Activated naive CD4-positive, alpha-beta T cell (primary cell): ENCODE data around the gene ZDHHC12.

ENCODE experiments used
- DNase-seq, 4 experiments: peaks; one replicate each; lab custom pipeline; 2025; lab: John Stamatoyannopoulos, UW

Gene ZDHHC12

DNA sequence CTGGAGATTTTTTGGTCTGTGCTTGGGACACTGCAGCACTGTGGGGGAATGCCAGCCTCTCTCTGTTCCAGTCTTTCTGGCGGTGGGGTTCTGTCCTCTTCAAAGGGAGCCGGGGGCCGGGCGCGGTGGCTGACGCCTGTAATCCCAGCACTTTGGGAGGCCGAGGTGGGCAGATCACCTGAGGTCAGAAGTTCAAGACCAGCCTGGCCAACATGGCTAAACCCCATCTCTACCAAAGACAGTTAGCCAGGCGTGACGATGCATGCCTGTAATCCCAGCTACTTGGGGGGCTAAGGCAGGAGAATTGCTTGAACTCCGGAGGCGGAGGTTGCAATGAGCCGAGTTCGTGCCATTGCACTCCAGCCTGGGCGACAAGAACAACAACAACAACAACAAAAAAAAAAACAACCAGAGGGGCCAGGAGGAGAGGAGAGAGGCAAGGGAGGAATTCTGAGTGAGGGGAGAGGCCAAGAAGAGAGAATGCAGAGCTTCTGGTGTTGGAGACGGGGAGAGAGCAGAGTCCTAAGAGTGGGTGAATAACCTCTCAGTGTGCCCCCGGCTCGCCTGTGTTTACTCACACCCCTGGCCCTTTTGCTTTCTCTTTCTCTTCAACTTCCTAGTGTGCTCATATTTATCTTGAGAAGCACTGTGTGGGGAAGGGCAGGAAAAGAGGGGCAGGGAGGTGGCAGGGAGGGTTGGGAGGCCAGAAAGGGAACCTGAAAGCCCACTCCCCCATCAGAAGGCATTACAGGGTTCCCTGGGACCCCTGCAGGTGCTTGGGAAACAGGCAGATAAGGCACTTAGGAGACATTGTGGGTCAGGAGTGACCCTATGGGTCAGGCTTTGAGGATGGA lies 38.1 kb downstream of the ZDHHC12 start:
- peak in 1 of 4 experiments; percentile 15 for DNase-seq

DNA sequence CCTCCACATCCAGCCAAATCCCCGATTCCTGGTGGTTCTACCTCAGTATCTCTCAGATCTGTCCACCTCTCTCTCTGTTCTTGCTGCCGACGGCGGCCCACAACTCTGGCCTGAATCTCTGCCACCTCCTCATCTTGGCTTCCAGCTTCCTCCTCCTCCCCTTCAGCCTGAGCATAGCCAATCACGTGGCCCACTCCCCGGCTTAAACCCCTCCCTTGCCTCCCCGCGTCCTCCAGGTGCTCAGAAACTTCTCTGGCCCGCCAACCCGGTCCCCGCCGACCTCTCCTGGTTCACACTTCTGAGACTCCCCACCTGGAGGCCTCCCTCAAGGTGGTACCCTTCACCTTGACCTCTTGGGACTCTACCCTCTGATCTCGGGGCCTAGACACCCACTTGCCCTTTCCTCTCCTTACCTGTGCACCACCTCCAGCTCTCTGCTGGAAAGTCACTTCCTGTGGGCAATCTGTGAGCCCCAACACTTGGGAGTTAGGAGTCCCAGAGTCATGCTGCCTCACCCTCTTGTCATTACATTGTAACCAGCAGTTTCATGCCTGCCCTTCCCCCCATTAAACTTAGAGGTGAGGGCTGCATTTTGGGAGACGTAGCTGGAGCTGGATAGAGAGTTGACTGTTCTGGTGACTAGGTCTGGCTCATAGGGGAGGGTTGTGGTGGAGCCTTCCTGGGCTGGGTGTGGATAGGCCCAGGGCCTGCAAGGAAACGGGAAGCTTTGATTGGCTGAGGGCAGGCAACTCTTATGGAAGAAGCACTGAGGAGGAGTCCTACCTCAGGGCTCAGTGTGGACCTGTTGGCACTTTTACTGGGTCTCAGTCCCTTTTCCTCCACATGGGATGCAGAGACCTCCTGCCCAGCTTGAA lies 39.4 kb downstream of the ZDHHC12 start:
- DNase-seq, result peak; percentile 37 to 64 (median 44)

DNA sequence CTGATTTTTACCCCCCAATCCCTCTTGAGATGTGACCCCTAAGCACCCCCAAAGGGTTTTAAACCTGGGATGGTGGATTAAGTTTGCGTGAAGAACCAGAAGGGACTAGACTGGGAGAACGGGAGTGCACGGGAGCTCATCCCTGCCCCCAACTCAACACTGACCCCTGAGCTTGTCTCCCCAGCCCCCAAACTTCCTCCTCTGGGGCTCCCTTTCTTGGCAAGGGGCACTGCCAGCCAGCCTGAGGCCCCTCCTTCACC lies 39.9 kb downstream of the ZDHHC12 start:
- no peak for DNase-seq

DNA sequence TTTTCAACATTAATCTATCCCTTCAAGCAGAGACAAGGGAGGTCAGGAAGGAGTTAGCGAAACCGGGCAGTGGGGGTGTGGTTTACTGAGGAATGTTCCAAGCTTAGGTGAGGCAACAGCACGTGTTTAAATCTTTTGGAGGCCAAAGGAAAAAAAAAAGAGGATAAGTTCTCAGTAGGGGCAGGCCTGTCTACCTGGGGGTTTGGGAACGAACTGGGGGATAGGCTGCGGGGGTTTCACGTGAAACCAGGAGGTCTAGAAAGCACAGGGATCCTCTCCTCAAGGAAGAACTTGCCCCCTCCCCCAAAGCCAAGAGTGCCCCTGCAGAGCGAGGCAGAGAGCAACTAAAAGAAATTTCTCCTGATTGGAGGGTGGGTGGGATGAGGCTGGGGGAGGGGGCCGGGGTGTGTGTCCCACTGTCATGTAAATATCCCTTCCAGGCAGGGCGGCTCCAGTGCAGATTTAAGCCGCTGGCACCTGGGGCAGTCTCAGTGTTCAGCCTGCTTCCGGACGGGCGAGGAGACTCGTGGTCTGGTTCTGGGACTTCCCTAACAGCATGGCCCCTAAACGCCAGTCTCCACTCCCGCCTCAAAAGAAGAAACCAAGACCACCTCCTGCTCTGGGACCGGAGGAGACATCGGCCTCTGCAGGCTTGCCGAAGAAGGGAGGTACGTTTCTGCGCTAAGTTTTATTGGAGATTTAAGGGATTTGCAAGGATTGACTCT lies 40.4 kb downstream of the ZDHHC12 start:
- DNase-seq, result no peak

DNA sequence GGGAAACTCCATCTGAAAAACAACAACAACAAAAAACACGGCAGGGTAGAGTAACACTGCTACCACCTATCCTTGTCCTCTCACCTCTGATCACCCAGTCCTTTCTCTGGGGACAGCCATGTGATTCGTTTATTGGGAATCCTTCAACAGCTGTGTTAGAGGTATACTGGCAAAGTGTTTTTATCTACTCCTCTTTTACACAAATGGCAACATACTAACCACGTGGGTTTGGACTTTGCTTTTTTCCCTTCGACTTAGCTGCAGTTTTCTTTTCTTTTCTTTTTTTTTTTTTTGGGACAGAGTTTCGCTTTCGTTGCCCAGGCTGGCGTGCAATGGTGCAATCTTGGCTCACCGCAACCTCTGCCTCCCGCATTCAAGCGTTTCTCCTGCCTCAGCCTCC lies 46.1 kb downstream of the ZDHHC12 start:
- DNase-seq, result no peak

DNA sequence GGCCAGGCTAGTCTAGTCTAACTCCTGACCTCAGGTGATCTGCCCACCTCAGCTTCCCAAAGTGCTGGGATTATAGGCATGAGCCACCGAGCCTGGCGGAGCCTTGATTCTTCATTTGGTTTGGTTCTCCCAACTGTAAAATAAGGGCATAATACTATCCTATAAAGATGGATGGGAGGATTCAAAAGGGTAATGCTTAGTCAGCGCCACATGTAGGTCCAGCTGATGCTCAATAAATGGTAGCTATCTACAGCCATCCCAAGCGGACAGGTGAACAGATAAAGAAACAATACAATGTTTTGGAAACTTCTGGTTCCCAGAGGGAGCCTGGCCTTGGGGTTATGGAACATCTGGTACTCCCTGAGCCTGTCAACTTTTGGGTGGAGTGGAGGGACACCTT lies 48.5 kb downstream of the ZDHHC12 start:
- no peak for DNase-seq
